ENCODE data around the gene SIRT7.
A peak's percentile ranks its signal among the peaks of the same experiment; 100 is the strongest.

The SIRT7 gene

DNA sequence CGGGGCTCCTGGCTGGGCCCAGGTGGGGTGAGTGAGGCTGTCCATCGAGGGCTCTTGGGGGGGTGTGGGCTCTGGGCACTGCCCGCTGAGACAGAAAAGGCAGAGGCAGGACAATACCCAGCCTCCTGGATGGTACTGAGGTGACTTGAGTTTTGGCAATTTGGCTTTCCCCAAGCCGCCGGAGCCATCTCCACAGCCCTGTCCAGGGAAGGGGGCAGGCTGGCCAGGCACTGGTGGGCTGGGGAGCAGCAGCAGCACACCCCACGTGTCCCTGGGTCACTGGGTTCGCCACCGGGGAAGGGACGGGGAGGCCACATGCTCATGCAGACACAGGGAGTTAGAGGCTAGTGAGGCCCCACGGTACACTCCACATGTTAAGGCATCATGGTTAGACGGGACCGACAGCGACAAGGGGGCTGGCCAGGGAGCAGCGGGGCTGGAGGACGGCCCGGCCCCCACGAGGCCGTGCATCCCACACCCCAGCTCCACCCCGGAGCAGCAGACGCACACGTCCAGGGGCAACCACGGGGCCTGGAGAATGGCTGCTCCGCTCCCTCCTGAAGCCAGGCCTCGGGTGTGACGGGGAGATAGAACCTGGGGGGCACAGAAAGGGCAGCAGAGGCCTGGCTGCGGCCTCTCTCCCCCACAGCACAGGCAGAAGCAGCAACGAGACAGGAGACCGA, 49.8 kb downstream of the SIRT7 start:
- Histone ChIP-seq H3K4me1 (ENCODE audit: low read length) (peaks cover 32% of the 10 kb centered on the region), H3K27ac (ENCODE audit: low read length) (peak overlapping the region; percentile 52), H3K4me3 (ENCODE audit: low read length) (no peak overlapping the region), H3K4me2 (ENCODE audit: low read length) (0 out of 2 replicates have a peak overlapping the region, but pooled peaks have one; percentile 4), H3K9ac (ENCODE audit: low read length) (no peak overlapping the region), H4K20me1 (ENCODE audit: insufficient read depth, low read length) (peaks cover 25% of the 10 kb centered on the region), H3K79me2 (ENCODE audit: low read length) (peaks cover 56% of the 10 kb centered on the region), H3K36me3 (replicated peaks; ENCODE audit: low read depth, low read length) (peaks cover 40% of the 10 kb centered on the region), H2AFZ (ENCODE audit: low read depth, low read length) (no peak overlapping the region), H3K27me3 (ENCODE audit: low read depth, low read length) (no peaks in the 10 kb centered on the region), H3K9me3 (ENCODE audit: insufficient read depth, low read length) (no peaks in the 10 kb centered on the region)
- TF ChIP-seq, protein P1, sequence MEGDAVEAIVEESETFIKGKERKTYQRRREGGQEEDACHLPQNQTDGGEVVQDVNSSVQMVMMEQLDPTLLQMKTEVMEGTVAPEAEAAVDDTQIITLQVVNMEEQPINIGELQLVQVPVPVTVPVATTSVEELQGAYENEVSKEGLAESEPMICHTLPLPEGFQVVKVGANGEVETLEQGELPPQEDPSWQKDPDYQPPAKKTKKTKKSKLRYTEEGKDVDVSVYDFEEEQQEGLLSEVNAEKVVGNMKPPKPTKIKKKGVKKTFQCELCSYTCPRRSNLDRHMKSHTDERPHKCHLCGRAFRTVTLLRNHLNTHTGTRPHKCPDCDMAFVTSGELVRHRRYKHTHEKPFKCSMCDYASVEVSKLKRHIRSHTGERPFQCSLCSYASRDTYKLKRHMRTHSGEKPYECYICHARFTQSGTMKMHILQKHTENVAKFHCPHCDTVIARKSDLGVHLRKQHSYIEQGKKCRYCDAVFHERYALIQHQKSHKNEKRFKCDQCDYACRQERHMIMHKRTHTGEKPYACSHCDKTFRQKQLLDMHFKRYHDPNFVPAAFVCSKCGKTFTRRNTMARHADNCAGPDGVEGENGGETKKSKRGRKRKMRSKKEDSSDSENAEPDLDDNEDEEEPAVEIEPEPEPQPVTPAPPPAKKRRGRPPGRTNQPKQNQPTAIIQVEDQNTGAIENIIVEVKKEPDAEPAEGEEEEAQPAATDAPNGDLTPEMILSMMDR (IDR thresholded peaks at IDR 0.05; ENCODE audit: low read depth, low read length), result no peak
- no peak for TF ChIP-seq EZH2phosphoT487 (IDR thresholded peaks at IDR 0.05; ENCODE audit: low read depth)

DNA sequence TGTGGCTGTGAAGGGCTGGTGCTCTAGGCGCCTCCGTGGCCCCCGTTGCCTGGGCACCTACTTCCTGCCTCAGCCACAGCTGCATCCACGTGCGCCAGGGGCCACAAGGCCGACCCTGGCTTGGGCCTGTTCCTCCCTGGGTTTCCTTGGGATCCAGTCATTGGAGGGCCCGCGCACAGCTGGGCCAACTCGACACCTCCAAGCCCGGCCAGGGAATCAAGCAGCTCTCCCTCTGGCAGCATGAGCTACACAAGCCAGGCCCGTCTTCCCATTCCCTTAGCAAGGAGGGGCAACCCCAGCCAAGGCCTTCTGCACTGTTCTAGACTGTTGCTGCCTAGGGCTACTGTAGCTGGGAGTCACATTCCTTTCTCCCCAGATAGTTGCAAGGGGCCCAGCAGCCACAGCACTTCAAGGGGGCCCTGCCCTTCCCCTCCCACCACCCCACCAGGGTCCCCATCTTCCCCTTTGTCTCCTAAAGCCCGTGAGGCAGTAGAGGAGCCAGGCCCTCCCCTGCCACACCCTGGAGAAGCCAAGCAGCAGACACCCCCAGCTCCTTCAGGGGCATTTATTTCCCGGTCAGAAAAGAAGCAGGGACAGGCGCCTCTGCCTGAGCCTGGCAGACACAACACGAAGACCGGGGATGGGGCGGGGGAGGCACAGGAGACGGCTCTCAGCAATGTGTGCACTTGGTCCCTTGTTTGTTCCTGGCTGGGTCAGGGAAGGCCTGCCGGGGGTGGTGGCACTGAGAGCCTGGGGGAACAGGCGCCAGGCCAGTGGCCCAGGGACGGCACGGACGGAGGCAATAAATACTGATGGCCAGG, 50.6 kb downstream of the SIRT7 start:
- Histone ChIP-seq H3K9ac (ENCODE audit: low read length) (no peak overlapping the region), H3K9me3 (ENCODE audit: insufficient read depth, low read length) (no peaks in the 10 kb centered on the region), H3K4me2 (ENCODE audit: low read length) (no peak overlapping the region), H3K79me2 (ENCODE audit: low read length) (peaks cover 57% of the 10 kb centered on the region), H4K20me1 (ENCODE audit: insufficient read depth, low read length) (peaks cover 25% of the 10 kb centered on the region), H2AFZ (ENCODE audit: low read depth, low read length) (no peak overlapping the region), H3K27me3 (ENCODE audit: low read depth, low read length) (no peaks in the 10 kb centered on the region), H3K27ac (ENCODE audit: low read length) (peak overlapping the region; percentile 52), H3K36me3 (replicated peaks; ENCODE audit: low read depth, low read length) (peaks cover 41% of the 10 kb centered on the region), H3K4me3 (ENCODE audit: low read length) (no peak overlapping the region), H3K4me1 (ENCODE audit: low read length) (peaks cover 31% of the 10 kb centered on the region)
- no peak for TF ChIP-seq EZH2phosphoT487 (IDR thresholded peaks at IDR 0.05; ENCODE audit: low read depth)
- TF ChIP-seq, protein P1 (IDR thresholded peaks at IDR 0.05; ENCODE audit: low read depth, low read length), result no peak

DNA sequence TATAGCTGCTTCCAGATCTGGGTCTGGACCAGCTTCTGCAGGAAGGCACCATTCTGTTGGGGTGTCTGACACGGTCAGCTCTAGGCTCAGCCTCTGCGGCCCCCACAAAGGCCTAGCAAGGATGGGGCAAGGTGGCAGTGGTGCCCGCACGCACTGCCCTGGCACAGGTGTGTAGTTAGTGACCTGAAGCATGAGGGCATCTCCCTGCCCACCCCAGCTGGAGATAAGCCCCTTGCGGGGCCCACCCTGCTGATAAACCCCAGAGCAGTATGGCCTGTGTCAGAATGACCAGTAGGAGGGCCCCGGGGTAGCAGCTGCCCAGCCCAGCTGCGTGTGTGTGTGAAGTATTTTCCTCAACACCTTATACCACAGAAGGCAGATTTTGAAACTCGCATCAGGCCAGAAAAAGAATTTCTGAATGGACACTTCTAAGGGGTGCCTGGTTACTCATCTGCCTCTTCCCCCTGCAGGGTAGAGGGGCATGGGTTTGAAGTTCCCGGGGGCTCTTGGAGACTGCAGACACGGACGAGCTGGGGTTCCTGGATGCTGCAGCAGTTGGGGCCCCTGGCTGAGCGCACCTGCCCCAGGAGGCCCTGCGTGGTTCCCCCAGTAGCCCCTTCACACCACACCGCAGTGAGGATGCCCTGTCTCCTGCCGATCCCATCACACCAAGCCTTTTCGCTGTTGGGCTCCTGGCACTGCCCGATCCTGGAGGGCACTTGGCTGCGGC, 51.4 kb downstream of the SIRT7 start:
- no peak overlapping the region for H2AFZ ChIP-seq (ENCODE audit: low read depth, low read length)
- no peaks in the 10 kb centered on the region for H3K9me3 ChIP-seq (ENCODE audit: insufficient read depth, low read length)
- H3K27ac ChIP-seq (ENCODE audit: low read length), result peak overlapping the region; percentile 52
- peaks cover 57% of the 10 kb centered on the region for H3K79me2 ChIP-seq (ENCODE audit: low read length)
- H3K4me1 ChIP-seq (ENCODE audit: low read length), result peaks cover 28% of the 10 kb centered on the region
- peaks cover 41% of the 10 kb centered on the region for H3K36me3 ChIP-seq (replicated peaks; ENCODE audit: low read depth, low read length)
- no peak overlapping the region for H3K4me3 ChIP-seq (ENCODE audit: low read length)
- no peaks in the 10 kb centered on the region for H3K27me3 ChIP-seq (ENCODE audit: low read depth, low read length)
- H3K9ac ChIP-seq (ENCODE audit: low read length), result no peak overlapping the region
- H3K4me2 ChIP-seq (ENCODE audit: low read length), result no peak overlapping the region
- peaks cover 25% of the 10 kb centered on the region for H4K20me1 ChIP-seq (ENCODE audit: insufficient read depth, low read length)
- no peak for TF ChIP-seq EZH2phosphoT487 (IDR thresholded peaks at IDR 0.05; ENCODE audit: low read depth)
- TF ChIP-seq, protein P1 (IDR thresholded peaks at IDR 0.05; ENCODE audit: low read depth, low read length), result no peak

Measured in OCI-LY3 (cell line).